Endothelial cell of umbilical vein (primary cell): ENCODE data around the gene DNAAF5. TPM values are rescaled to one million over a fixed set of nuclear protein-coding genes. Genes with fewer than 3 reads are reported as not detected.

Experiments
- BruUV-seq: library from RNA; stranded (reverse); fragments of 400-500 nt; replicated peaks from 2 replicates; lab custom pipeline; 2021; lab: Mats Ljungman, UMichigan
- CTCF ChIA-PET: fragments of 300-600, 350-600 bp; sonication (Branson Sonifier 250); formaldehyde crosslinking; loops from one replicate; lab custom pipeline; 2021; ENCODE audit warnings: antibody characterized with exemption, inconsistent platforms; lab: Charles Lee
- POLR2A ChIA-PET: fragments of 300-600, 350-600 bp; sonication (Branson Sonifier 250); formaldehyde crosslinking; loops from one replicate; lab custom pipeline; 2021; ENCODE audit warnings: antibody characterized with exemption, inconsistent platforms; lab: Charles Lee
- DNase-seq: peaks from one replicate; pipeline ENCODE4 v3.0.0-alpha.2; 2011; ENCODE audit warnings: low read depth, low spot score
- FAIRE-seq: peaks from 2 replicates; lab custom pipeline; 2011; peaks lifted over from hg19 to GRCh38; lab: Jason Lieb, UNC
- H2AFZ ChIP-seq: 2 replicates; pipeline ENCODE4 v1.6.0; 2012; ENCODE audit warnings: low read depth, low read length, control low read depth, inconsistent platforms
- H3K27ac ChIP-seq: 2 replicates; pipeline ENCODE4 v1.5.1; 2011; ENCODE audit warnings: low read depth, mild to moderate bottlenecking, control low read depth, low read length, moderate library complexity; ENCODE audit not compliant: insufficient read depth
- H3K27me3 ChIP-seq, 2 experiments: 2 replicates each; pipeline versions ENCODE4 v1.6.0 to v1.6.1; 2011; ENCODE audit warnings: low read length in 2 of 2, mixed read lengths in 1 of 2; ENCODE audit not compliant: control insufficient read depth in 2 of 2, insufficient read depth in 2 of 2
- H3K36me3 ChIP-seq, 2 experiments: 2 replicates in 1 of 2; 3 replicates in 1 of 2; pipeline ENCODE4 v1.5.1; 2011; ENCODE audit warnings: low read length in 2 of 2, mild to moderate bottlenecking in 1 of 2, moderate library complexity in 1 of 2; ENCODE audit not compliant: control insufficient read depth in 2 of 2, insufficient read depth in 2 of 2; ENCODE audit errors: extremely low read depth in 1 of 2
- H3K4me1 ChIP-seq: 3 replicates; pipeline ENCODE4 v1.5.1; 2011; ENCODE audit warnings: mild to moderate bottlenecking, low read length; ENCODE audit not compliant: control insufficient read depth, insufficient read depth; ENCODE audit errors: extremely low read depth
- H3K4me2 ChIP-seq: 2 replicates; pipeline ENCODE4 v1.6.1; 2011; ENCODE audit warnings: low read length, control low read depth, mixed read lengths; ENCODE audit not compliant: insufficient read depth
- H3K4me3 ChIP-seq, 3 experiments: fragments of 200-600 bp in 1 of 3; sonication (generic), shearing (Covaris generic) in 1 of 3; replicated peaks in 1 of 3; 2 replicates each; pipeline ENCODE4 v1.5.1; 2011 to 2016; ENCODE audit warnings: control low read depth in 3 of 3, low read length in 3 of 3, mild to moderate bottlenecking in 2 of 3, inconsistent platforms in 1 of 3, low read depth in 1 of 3, moderate library complexity in 1 of 3; ENCODE audit not compliant: insufficient read depth in 1 of 3
- H3K79me2 ChIP-seq: 2 replicates; pipeline ENCODE4 v1.6.0; 2012; ENCODE audit warnings: low read length, inconsistent platforms; ENCODE audit not compliant: control insufficient read depth, insufficient read depth
- H3K9ac ChIP-seq: replicated peaks from 2 replicates; pipeline ENCODE3; 2011; ENCODE audit warnings: low read length, control low read depth; ENCODE audit not compliant: insufficient read depth; ENCODE audit errors: extremely low read depth
- H3K9me1 ChIP-seq: replicated peaks from 3 replicates; pipeline ENCODE4 v1.6.0; 2011; ENCODE audit warnings: mild to moderate bottlenecking, low read length; ENCODE audit not compliant: control insufficient read depth, insufficient read depth; ENCODE audit errors: extremely low read depth
- H3K9me3 ChIP-seq: replicated peaks from 2 replicates; pipeline ENCODE4 v1.5.1; 2012; ENCODE audit warnings: low read length, inconsistent platforms; ENCODE audit not compliant: control insufficient read depth, insufficient read depth
- H4K20me1 ChIP-seq: replicated peaks from 2 replicates; pipeline ENCODE3; 2011; ENCODE audit warnings: mild to moderate bottlenecking, low read length; ENCODE audit not compliant: control insufficient read depth, insufficient read depth; ENCODE audit errors: extremely low read depth
- EZH2 ChIP-seq: IDR thresholded peaks from 2 replicates; pipeline ENCODE4 v1.6.1; 2012; ENCODE audit warnings: borderline replicate concordance, low read depth, mild to moderate bottlenecking, moderate library complexity, low read length, inconsistent platforms; ENCODE audit not compliant: severe bottlenecking
- FOS ChIP-seq: IDR thresholded peaks from 2 replicates; pipeline ENCODE4 v1.6.1; 2011; ENCODE audit warnings: mild to moderate bottlenecking, low read length, moderate library complexity, borderline replicate concordance; ENCODE audit not compliant: insufficient read depth
- GATA2 ChIP-seq: IDR thresholded peaks from 2 replicates; pipeline ENCODE4 v1.7.0; 2011; ENCODE audit warnings: low read depth, mild to moderate bottlenecking, moderate library complexity, mixed read lengths, low read length; ENCODE audit not compliant: insufficient read length, insufficient read depth
- JUN ChIP-seq: IDR thresholded peaks from 2 replicates; pipeline ENCODE4 v1.6.1; 2011; ENCODE audit warnings: borderline replicate concordance, low read depth; ENCODE audit not compliant: insufficient read length, insufficient read depth
- MYC ChIP-seq: IDR thresholded peaks from one replicate; pipeline ENCODE4 v1.6.1; 2011; ENCODE audit warnings: mild to moderate bottlenecking, low read depth, low read length
- POLR2A ChIP-seq: IDR thresholded peaks from 2 replicates; pipeline ENCODE4 v1.6.1; 2012; ENCODE audit warnings: low read depth, mild to moderate bottlenecking, control low read depth, low read length
- POLR2AphosphoS5 ChIP-seq: IDR thresholded peaks from 2 replicates; pipeline ENCODE4 v1.6.1; 2012; ENCODE audit warnings: low read depth, mild to moderate bottlenecking, control low read depth, low read length, moderate library complexity; ENCODE audit not compliant: insufficient read depth
- dilution Hi-C: fragments of 300-500 bp; cut with MboI; formaldehyde crosslinking; loops from one replicate; pipeline ENCODE4 v1.15.0; 2019; ENCODE audit warnings: low sequenced_read_pairs; ENCODE audit not compliant: extremely low pct_ligation_motif_present
- intact Hi-C: fragments of 100-400 bp; cut with micrococcal nuclease; formaldehyde crosslinking; loops from one replicate; pipeline ENCODE4 v1.10.0; 2022
- polyA plus RNA-seq, 4 experiments: library from polyadenylated mRNA; depleted of rRNA in 3 of 4; stranded (reverse) in 3 of 4; unstranded in 1 of 4; fragments of >200 nt; gene quantifications; 2 replicates each; pipeline versions ENCODE4 v1.2.1 to v1.2.3, GENCODE V29; 2011 to 2012; ENCODE audit warnings: missing spikeins in 1 of 4
- total RNA-seq: library from RNA; stranded (reverse); gene quantifications from 2 replicates; pipeline ENCODE4 v1.2.3, GENCODE V29; 2021
- TF ChIP-seq, protein P1 (sequence below): IDR thresholded peaks from 2 replicates; pipeline ENCODE4 v1.6.1; 2011; ENCODE audit not compliant: insufficient read depth, insufficient read length
- TF ChIP-seq, protein P2 (sequence below), 2 donors: IDR thresholded peaks; 1 replicate in 1 of 2; 2 replicates in 1 of 2; pipeline ENCODE4 v1.5.1; 2011; ENCODE audit warnings: low read length in 2 of 2, mild to moderate bottlenecking in 2 of 2, moderate library complexity in 2 of 2, control low read depth in 1 of 2, inconsistent platforms in 1 of 2, low read depth in 1 of 2; ENCODE audit not compliant: insufficient read depth in 1 of 2; ENCODE audit errors: extremely low read depth in 1 of 2

DNAAF5 gene
- total and polyA plus RNA-seq, 2 donors (not counting 3 experiments of a cell fraction or from before 2014, with no cell fraction given): 49.3 to 65.5 TPM

DNA sequence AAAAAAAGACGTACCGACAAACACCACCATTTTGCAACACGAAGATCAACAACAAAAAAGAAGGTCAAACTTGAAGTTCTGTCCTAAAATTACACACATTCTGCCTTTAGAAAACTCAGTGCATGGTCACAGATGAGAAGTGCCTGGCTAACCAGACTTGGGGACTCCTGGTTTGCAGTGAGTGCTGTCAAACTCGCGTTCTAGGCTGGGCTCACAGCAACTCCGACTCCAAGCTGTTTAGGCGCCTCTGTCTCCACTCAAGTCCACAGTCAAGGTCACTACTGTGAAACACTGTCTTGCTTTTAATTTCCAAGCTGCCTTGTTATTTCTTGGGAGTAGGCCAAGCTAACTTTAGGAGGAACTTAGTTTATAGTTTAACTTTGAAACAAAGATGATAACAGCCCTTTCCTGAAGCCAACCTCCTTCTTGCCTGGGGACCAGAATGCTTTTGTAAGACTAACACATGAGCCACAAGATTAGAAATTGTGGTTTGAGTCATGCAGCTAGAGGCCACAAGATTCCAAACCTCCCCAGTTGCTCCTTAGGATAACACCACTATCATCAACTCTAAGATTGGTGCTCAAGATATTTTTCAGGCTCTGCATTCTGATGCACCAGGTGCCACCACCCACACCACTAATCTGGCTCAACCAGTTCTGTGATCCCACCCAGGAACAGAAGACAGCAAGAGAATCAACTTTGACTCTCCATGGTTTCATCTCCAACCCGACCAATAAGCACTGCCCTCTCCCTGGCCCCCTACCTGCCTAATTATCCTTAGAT lies 1.1 kb upstream of the DNAAF5 start:
- BruUV-seq: no TSS peak
- H3K27ac ChIP-seq: no peak overlapping the region
- H3K27me3 ChIP-seq: no peaks in the 10 kb centered on the region
- FAIRE-seq: no peak
- H3K4me3 ChIP-seq: no peak overlapping the region
- dilution Hi-C loops (no loop called here), intact Hi-C loops (loop anchor here (2.0 to 5.0 kb wide), 2 partner anchors 121 to 208 kb away; partner anchors contain the start of gene PDGFA)
- ChIA-PET POLR2A (no interaction called here), CTCF (no interaction called here)
- H3K4me1 ChIP-seq: peaks cover 15% of the 10 kb centered on the region
- H4K20me1 ChIP-seq: no peaks in the 10 kb centered on the region
- no peak overlapping the region for H3K9ac ChIP-seq
- no peaks in the 10 kb centered on the region for H3K9me3 ChIP-seq
- no peak for TF ChIP-seq POLR2AphosphoS5
- no peak for TF ChIP-seq FOS
- TF ChIP-seq EZH2: no peak
- H2AFZ ChIP-seq: no peak overlapping the region
- DNase-seq: no peak
- no peaks in the 10 kb centered on the region for H3K9me1 ChIP-seq
- no peak overlapping the region for H3K4me2 ChIP-seq
- H3K36me3 ChIP-seq: peaks cover 0 to 7% of the 10 kb centered on the region in 2 experiments
- peaks cover 23% of the 10 kb centered on the region for H3K79me2 ChIP-seq

DNA sequence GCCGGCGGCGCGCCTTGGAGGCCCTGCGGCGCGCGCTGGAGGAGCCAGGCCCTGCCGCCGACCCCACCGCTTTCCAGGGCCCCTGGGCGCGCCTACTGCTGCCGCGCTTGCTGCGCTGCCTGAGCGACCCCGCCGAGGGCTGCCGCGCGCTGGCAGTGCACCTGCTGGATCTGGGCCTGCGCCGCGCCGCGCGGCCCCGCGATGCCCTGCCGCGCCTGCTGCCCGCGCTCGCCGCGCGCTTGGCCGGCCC lies 280 bp downstream of the DNAAF5 start:
- peaks cover 15% of the 10 kb centered on the region for H3K4me1 ChIP-seq
- no peak overlapping the region for H3K4me2 ChIP-seq
- no peak for TF ChIP-seq POLR2AphosphoS5
- TF ChIP-seq FOS: no peak
- TF ChIP-seq, protein P1, sequence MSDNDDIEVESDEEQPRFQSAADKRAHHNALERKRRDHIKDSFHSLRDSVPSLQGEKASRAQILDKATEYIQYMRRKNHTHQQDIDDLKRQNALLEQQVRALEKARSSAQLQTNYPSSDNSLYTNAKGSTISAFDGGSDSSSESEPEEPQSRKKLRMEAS: no peak
- no peak for TF ChIP-seq MYC
- TF ChIP-seq, protein P2, sequence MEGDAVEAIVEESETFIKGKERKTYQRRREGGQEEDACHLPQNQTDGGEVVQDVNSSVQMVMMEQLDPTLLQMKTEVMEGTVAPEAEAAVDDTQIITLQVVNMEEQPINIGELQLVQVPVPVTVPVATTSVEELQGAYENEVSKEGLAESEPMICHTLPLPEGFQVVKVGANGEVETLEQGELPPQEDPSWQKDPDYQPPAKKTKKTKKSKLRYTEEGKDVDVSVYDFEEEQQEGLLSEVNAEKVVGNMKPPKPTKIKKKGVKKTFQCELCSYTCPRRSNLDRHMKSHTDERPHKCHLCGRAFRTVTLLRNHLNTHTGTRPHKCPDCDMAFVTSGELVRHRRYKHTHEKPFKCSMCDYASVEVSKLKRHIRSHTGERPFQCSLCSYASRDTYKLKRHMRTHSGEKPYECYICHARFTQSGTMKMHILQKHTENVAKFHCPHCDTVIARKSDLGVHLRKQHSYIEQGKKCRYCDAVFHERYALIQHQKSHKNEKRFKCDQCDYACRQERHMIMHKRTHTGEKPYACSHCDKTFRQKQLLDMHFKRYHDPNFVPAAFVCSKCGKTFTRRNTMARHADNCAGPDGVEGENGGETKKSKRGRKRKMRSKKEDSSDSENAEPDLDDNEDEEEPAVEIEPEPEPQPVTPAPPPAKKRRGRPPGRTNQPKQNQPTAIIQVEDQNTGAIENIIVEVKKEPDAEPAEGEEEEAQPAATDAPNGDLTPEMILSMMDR (IDR thresholded peaks at IDR 0.05; ENCODE audit: extremely low read depth in 1 of 2, insufficient read depth in 1 of 2, low read depth in 1 of 2, low read length in 2 of 2): no peak
- TF ChIP-seq GATA2: no peak
- TF ChIP-seq JUN: no peak
- TF ChIP-seq EZH2: no peak
- no peak for TF ChIP-seq POLR2A
- H4K20me1 ChIP-seq: no peaks in the 10 kb centered on the region
- intact Hi-C loops: loop anchor here (2.0 to 5.0 kb wide), 2 partner anchors 122 to 209 kb away; partner anchors contain the start of gene PDGFA
- peaks cover 32% of the 10 kb centered on the region for H3K79me2 ChIP-seq
- ChIA-PET CTCF (interaction anchor here (1.6 kb wide), 1 partner anchor 206 kb away, joined by 4 read pairs; no protein-coding TSS in a partner anchor), POLR2A (interaction anchor here (0.7 kb wide), 1 partner anchor 122 kb away, joined by 4 read pairs; no protein-coding TSS in a partner anchor)
- dilution Hi-C loops: no loop called here
- BruUV-seq: no TSS peak
- no peaks in the 10 kb centered on the region for H3K27me3 ChIP-seq
- no peaks in the 10 kb centered on the region for H3K9me3 ChIP-seq
- no peak for FAIRE-seq
- H3K36me3 ChIP-seq: peaks cover 0 to 12% of the 10 kb centered on the region in 2 experiments
- no peak overlapping the region for H3K27ac ChIP-seq
- peak overlapping the region; percentile 38 to 57 (median 42) for H3K4me3 ChIP-seq
- peak overlapping the region; percentile 21 for H2AFZ ChIP-seq
- peak overlapping the region; percentile 44 for H3K9ac ChIP-seq
- H3K9me1 ChIP-seq: no peaks in the 10 kb centered on the region
- DNase-seq: no peak
